GM15510 (cell line): Measurements from ENCODE around the gene SOX6.

Experiments used
- POLR2A ChIP-seq: IDR thresholded peaks from 3 replicates; pipeline ENCODE4 v1.6.1; 2011; ENCODE audit warnings: borderline replicate concordance; ENCODE audit not compliant: insufficient read length; ENCODE audit errors: extremely low read depth

Gene SOX6

DNA sequence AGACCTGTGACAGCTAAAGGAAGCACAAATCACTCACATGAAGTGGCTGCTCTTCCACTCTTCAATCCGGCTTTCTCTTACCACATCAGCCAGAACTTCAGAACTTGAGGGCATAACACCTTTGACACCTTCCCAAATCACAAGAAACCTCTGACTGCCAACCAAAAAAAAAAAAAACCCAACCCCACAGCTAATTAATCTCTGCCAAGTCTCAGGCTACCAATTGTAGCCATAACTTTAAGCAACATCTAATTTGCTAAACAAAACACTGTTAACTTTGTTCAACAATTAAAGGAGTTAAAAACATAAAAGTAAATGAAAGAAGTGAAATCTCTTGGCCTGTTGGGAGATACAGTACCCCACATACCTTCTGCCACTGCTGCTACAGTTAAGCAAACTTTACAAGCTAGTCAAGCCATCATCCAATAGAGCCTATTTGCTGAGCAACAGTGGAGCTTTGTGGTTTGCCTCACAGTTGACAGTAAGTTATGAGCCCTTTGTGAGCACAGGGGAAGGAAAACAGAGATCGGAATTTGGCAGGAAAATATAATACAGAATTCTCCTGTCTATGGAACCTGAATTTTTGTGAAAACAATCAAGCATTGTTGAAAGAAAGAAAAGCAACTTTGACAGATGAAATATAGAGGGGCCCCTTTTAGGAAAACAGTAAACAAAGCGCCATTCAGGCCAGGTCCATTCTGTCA is at the start of gene SOX6:
TSS of gene SOX6 (minus strand) at position 490 of the 704 bp plus-strand sequence. CDS start 15,298 bp downstream, outside the sequence.
- no peak for TF ChIP-seq POLR2A

GRCh38 chr11:16404781-16405285 is 48.5 kb upstream of the SOX6 start:
- no peak for TF ChIP-seq POLR2A

DNA sequence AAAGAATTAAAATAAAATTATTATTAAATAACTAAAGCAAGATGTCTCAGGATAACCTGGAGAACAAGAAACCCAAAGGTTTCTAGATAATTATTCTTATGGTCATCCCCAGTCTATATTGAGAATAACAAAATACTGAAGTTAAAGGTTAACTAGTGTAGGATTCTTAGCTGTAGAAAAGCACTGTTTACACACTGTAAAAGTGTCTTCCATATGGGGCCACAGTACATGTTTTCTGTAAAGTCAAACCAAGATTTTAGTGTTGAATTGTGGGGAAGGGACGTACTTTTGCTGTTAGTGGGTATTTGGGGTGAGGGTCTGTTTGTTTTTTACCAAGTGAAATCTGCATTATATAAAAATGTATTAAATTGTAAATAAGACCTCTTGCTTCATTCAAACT is 47.5 kb upstream of the SOX6 start:
- TF ChIP-seq POLR2A, result no peak

- no peak for TF ChIP-seq POLR2A
Measured at GRCh38 chr11:16403448-16403803, 47.1 kb upstream of the SOX6 start.

DNA sequence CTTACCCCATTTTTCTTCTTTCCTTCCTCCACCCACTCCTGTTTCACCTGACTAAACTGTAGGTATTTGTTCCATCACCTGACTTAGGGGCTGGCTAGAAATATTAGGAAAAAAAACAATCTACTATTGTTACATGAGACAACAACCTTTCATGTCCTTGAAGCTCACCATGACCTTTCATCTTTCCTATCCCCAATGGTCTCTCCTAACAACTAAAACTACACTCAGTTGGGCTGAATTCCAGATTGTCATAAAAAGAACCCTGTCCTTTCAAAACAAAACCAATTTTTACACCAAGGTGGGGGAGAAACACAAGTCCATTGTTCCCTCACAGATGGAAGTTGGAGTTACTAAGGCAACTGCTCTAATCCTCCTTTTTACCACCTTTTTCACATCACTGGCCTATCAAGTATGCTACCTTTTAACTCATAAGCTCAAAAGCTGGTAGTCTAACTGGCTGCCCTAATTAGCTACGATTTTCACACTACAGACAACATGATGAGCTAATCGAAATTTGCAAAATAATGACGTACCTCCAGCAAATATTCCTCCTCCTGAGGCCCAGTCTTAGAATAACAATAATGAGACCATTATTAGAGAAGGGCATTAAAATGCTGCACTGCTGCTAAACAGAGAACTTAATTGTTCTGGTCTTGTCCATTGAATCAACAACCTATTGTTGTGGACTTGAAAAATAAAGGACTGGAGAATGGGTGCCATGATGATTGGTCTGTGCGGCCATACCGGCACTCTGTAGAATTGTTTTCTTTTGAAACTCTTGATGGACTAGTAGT is 46.5 kb upstream of the SOX6 start:
- TF ChIP-seq POLR2A, result no peak

DNA sequence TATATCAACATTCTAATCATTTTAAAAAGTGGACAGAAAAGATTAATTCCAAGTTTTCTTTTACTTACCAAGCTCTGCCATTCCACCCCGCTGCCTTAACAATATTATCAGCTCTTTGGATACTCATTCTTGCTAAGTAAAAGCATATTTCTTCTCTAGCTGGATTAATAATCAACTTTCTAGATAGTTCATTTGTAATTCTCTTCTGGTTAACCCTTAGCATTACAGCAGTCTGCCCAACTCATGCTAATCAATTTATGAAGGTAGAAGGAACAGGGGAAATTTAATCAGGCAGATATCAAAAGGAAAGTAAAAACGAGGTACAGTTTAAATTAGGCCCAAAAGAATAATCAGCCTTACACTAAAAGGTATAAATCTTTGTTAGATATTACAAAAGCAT is 41.0 kb upstream of the SOX6 start:
- TF ChIP-seq POLR2A, result no peak

GRCh38 chr11:16395601-16396000 is 39.3 kb upstream of the SOX6 start:
- no peak for TF ChIP-seq POLR2A

DNA sequence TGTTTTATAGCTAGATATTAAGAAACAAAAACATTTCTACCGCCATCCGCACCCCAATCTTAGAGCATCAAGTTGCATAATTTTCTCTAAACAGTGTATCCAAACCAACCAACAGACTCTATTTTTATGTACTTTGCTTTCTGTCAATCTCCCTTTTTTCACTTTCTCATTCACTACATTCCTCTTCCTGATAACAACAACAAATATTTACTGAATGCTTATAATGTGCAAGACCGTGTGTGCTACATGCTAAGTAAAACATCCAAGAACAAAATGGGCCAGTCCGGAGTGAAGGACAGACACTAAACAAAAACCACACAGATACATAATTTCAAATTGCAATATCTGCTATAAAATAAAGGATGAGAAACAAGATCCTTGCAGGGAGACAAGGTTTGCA is 38.6 kb upstream of the SOX6 start:
- no peak for TF ChIP-seq POLR2A

GRCh38 chr11:16393340-16393739 is 37.0 kb upstream of the SOX6 start:
- TF ChIP-seq POLR2A, result no peak

DNA sequence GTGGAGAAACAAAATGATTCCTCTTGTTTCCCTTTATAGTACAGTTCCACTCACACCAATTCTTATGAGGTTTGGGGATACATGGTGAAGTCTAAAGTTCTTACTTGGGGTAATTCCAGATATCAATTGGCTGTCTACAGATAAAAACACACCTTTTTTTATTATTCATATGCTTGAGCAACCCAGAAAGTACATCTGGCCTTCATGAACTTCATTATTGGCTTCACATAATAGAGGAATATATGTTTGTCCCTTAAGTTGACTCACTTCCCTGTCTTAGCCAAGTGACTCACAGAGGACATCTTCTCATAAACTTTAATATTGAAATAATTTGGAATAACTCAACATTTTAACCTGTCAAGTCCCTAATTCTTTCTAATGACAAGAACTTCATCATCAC is 36.3 kb upstream of the SOX6 start:
- no peak for TF ChIP-seq POLR2A

- TF ChIP-seq POLR2A, result no peak
Measured at GRCh38 chr11:16385099-16385498, 28.8 kb upstream of the SOX6 start.

DNA sequence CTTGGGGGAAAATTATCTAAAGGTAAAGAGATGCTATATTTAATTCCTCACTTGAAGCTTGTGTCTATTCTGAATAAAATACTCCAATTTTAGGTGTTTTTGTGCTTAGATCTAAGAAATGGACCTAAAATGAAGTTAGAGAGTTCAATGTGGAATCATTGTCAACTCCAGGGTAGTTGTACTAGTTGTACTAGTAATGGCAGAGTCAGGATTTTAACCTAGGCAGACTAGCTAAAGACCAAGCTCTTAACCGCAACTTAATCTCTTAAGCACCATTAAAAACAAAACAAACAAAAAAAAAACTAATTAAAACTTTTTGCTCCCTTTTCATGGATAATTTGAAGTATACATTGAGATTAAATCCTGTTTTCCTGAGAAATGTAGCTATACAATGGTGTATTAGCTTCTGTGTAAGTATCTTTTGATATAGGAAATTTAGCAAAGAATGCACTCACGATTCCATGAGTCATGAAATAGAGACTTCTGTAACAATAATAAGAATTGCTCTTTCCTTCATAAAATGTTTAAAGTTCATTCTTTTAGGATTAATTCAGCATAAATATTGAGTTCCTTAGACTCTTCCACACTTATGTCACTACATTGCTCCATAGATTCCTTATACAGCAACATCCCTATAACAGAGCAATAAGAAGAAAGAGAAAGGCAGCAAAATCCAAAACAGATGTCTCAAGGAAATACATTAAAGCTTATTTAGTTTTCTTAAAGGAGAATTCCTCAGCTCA is 26.5 kb upstream of the SOX6 start:
- no peak for TF ChIP-seq POLR2A

- no peak for TF ChIP-seq POLR2A
Measured at GRCh38 chr11:16382186-16382585, 25.8 kb upstream of the SOX6 start.

DNA sequence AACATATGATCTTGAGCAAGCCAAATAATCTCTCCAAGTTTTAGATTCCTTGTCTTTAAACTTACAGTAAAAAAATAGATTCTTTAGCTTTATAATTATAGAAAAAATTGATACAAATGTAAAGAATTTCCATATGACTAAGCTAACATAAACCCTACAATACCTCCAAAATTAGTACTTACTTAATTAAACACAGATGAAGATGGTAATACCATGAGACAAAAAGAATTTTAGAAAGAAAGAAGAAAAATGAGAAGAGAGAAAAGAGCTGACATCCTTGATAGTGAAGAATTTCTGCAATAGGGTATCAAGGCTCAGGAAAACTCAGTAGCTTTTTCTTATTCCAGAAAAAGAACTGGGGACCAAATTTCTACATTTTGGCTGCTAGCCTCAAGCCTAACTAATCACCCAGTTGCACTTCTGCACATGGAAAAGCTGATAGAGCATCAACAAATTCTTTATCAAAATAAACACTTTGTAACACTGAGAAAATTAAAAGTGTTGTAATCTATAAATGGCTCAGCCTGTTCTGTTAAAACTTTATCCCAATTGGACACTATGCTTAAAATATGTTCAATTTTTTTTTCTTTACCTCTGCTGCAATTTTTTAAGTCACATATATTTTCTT is 24.7 kb upstream of the SOX6 start:
- TF ChIP-seq POLR2A, result no peak

DNA sequence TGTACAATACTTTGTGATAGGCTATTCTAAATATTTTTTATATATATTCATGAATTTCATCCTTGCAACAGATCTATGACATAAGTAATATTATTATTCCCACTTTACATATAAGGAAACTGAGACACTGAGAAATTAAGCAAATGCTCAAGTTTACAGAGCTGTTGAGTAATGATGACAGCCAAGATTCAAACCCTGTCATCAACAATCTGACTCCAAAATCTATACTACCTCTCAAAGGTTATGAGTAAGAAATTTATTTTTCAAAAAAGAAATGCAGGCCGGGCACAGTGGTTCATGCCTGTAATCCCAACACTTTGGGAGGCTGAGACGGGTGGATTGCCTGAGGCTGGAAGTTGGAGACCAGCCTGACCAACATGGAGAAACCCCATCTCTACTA is 22.6 kb upstream of the SOX6 start:
- TF ChIP-seq POLR2A, result no peak
